NT2/D1 (cell line): ENCODE data around the gene XPO6.

Source experiments
- SUZ12 ChIP-seq: IDR thresholded peaks from 2 replicates; pipeline ENCODE4 v1.6.1; 2011; ENCODE audit not compliant: insufficient read length, insufficient read depth; ENCODE audit errors: extremely low read depth
- YY1 ChIP-seq: IDR thresholded peaks from 2 replicates; pipeline ENCODE4 v1.6.1; 2011; ENCODE audit not compliant: insufficient read length, insufficient read depth
- ZNF274 ChIP-seq: IDR thresholded peaks from 2 replicates; pipeline ENCODE4 v1.6.1; 2011; ENCODE audit warnings: mild to moderate bottlenecking, low read depth, low read length

- TF ChIP-seq SUZ12 (no peak), ZNF274 (no peak), YY1 (no peak)
Observed at GRCh38 chr16:28188085-28188916, 23.5 kb downstream of the XPO6 start.
